Loucy (cell line): ENCODE data around the gene FBXO31.
A peak's percentile ranks its signal among the peaks of the same experiment; 100 is the strongest.

Experiments
- H2AFZ ChIP-seq: fragments of 200-600 bp; sonication (generic); 2 replicates; pipeline ENCODE4 v1.6.0; 2016; ENCODE audit warnings: antibody characterized with exemption, mild to moderate bottlenecking, low read length, moderate library complexity
- H3F3A ChIP-seq: fragments of 200-600 bp; 2 replicates; pipeline ENCODE4 v1.6.0; 2016; ENCODE audit warnings: antibody characterized with exemption, low read depth, mild to moderate bottlenecking
- H3K27me3 ChIP-seq: fragments of 200-600 bp; sonication (generic); 2 replicates; pipeline ENCODE4 v1.6.1; 2014; ENCODE audit warnings: low read length, mild to moderate bottlenecking; ENCODE audit not compliant: insufficient read depth, poor library complexity, severe bottlenecking
- H3K36me3 ChIP-seq: fragments of 200-600 bp; sonication (generic); 2 replicates; pipeline ENCODE4 v1.6.1; 2016; ENCODE audit warnings: low read length; ENCODE audit not compliant: insufficient read depth
- H3K4me1 ChIP-seq: fragments of 200-600 bp; sonication (generic); 2 replicates; pipeline ENCODE4 v1.5.1; 2014; ENCODE audit warnings: low read length, mild to moderate bottlenecking; ENCODE audit not compliant: insufficient read depth, poor library complexity, severe bottlenecking
- H3K4me2 ChIP-seq: fragments of 200-600 bp; sonication (generic); 2 replicates; pipeline ENCODE4 v1.6.0; 2014; ENCODE audit warnings: antibody characterized with exemption, low read length, low read depth, mild to moderate bottlenecking; ENCODE audit not compliant: poor library complexity, severe bottlenecking
- H3K4me3 ChIP-seq: fragments of 200-600 bp; sonication (generic); 2 replicates; pipeline ENCODE4 v1.5.1; 2014; ENCODE audit warnings: low read length, mild to moderate bottlenecking, mixed read lengths; ENCODE audit not compliant: poor library complexity, severe bottlenecking
- H3K79me2 ChIP-seq: fragments of 200-600 bp; sonication (generic); 2 replicates; pipeline ENCODE4 v1.6.1; 2014; ENCODE audit warnings: low read length; ENCODE audit not compliant: insufficient read depth
- H3K9ac ChIP-seq: fragments of 200-600 bp; sonication (generic); 2 replicates; pipeline ENCODE4 v1.6.0; 2014; ENCODE audit warnings: mild to moderate bottlenecking, low read depth, low read length, moderate library complexity; ENCODE audit not compliant: poor library complexity, severe bottlenecking
- H3K9me2 ChIP-seq: fragments of 200-600 bp; sonication (generic); replicated peaks from 2 replicates; pipeline ENCODE4 v1.6.1; 2016; ENCODE audit warnings: low read depth, low read length, mixed read lengths
- H3K9me3 ChIP-seq: fragments of 200-600 bp; sonication (generic); 2 replicates; pipeline ENCODE4 v1.6.1; 2014; ENCODE audit warnings: mild to moderate bottlenecking, antibody characterized with exemption, low read length, low read depth; ENCODE audit not compliant: insufficient read depth
- H4K20me1 ChIP-seq: fragments of 200-600 bp; sonication (generic); 2 replicates; pipeline ENCODE4 v1.6.0; 2014; ENCODE audit warnings: antibody characterized with exemption, low read length, mild to moderate bottlenecking; ENCODE audit not compliant: insufficient read depth, poor library complexity, severe bottlenecking
- CTCF ChIP-seq: fragments of 200-600 bp; sonication (generic); conservative IDR thresholded peaks from 2 replicates; pipeline ENCODE4 v1.5.1; 2014; ENCODE audit warnings: mild to moderate bottlenecking, antibody characterized with exemption, low read length
- EZH2phosphoT487 ChIP-seq: fragments of 200-600 bp; IDR thresholded peaks from 2 replicates; pipeline ENCODE4 v1.6.1; 2018; ENCODE audit warnings: antibody characterized with exemption, mild to moderate bottlenecking, moderate library complexity, borderline replicate concordance

Gene FBXO31

DNA sequence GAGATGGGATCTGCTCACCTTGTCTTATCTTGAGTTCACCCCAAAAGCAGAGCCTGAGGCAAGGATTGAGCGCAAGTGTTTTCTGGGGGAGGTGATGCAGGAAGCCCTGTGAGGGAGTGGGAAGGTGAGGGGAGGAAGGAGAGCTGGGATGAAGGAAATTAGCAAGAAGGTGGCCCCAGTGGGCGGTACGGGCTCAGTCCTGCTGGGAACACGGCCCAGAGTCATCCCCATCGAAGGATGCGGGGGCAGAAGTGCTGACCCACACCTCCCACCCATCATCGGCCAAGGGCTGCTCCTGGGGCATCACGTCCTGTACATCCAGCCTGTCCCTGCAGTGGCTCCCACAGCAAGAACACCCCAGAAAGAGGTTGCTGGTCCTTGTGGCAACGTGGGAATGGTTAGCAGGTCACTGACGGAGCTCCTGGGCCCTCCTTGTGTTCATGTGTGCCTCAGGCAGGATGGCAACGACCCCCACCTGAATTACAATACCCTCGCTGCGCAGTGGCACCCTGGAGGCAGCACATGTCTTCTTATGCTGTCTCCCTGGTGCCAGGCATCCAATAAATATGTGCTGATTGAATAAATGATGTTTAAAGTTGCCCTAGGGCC is 84.6 kb downstream of the FBXO31 start:
- H3K9me2 ChIP-seq = no peaks in the 10 kb centered on the region
- H2AFZ ChIP-seq = no peak overlapping the region
- no peak overlapping the region for H3K9ac ChIP-seq
- H4K20me1 ChIP-seq = no peaks in the 10 kb centered on the region
- H3K36me3 ChIP-seq = no peaks in the 10 kb centered on the region
- no peaks in the 10 kb centered on the region for H3K27me3 ChIP-seq
- H3F3A ChIP-seq = no peaks in the 10 kb centered on the region
- H3K4me3 ChIP-seq = no peak overlapping the region
- TF ChIP-seq CTCF (no peak), EZH2phosphoT487 (no peak)
- no peaks in the 10 kb centered on the region for H3K9me3 ChIP-seq
- H3K79me2 ChIP-seq = no peaks in the 10 kb centered on the region
- H3K4me2 ChIP-seq = no peak overlapping the region
- H3K4me1 ChIP-seq = peaks cover 20% of the 10 kb centered on the region

DNA sequence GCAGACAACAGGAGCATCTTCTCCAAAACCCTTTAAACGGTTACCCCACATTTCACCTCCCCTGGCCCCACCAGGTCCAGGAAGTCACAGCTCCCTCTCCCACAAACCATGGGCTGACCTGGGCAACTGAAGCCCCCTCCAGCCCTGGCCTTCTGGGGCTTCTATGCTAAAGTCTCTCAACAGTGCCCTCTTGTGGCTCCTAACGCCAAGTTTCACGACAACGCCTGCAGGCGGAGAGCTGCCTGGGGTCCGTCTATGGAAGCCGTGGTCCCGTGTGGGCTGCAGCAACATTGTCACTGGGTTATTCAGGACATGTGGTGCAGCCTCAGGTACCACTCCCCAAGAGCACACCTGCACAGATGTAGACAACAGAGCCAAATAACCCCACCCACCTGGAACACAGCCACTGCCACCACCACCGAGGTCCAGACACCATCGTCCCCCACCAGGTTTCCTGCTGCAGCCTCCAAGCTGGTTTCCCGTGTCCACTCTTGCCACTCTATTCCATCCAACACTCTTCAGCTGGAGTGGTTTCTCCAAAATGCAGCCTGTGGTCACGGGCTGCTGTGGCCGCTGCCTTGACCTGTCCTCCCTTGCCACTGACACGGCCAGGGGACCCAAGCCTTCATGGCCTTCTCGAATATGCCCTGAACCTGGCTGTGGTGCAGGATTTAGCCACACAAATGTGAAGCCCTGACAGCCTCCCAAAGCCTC is 85.5 kb downstream of the FBXO31 start:
- no peak overlapping the region for H2AFZ ChIP-seq
- peaks cover 11% of the 10 kb centered on the region for H3K4me1 ChIP-seq
- no peak overlapping the region for H3K4me3 ChIP-seq
- H3K9me3 ChIP-seq = no peaks in the 10 kb centered on the region
- no peaks in the 10 kb centered on the region for H3K79me2 ChIP-seq
- H3K27me3 ChIP-seq = no peaks in the 10 kb centered on the region
- H3K36me3 ChIP-seq = no peaks in the 10 kb centered on the region
- H4K20me1 ChIP-seq = no peaks in the 10 kb centered on the region
- H3K4me2 ChIP-seq = no peak overlapping the region
- no peak overlapping the region for H3K9ac ChIP-seq
- no peaks in the 10 kb centered on the region for H3K9me2 ChIP-seq
- peak; percentile 77 for TF ChIP-seq CTCF
- no peak for TF ChIP-seq EZH2phosphoT487
- H3F3A ChIP-seq = no peaks in the 10 kb centered on the region

DNA sequence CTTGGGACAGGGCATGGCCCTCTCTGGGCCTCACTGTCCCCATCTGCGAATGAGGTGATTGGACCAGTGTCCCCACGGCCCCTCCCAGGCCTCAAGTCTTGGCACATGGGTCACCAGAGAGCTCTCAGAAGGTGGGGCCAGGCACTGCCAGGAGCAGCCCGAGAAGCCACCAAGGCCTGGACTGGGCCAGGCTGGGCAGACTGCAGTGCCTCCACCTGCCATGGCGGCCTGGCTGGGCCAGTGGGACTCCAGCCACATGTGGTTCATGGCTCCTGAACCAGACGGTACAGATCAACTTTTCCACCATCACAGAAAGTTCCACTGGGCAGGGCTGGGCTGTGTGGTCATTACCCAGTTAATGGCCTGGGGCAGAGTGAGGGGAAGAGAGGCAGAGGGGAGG is 86.2 kb downstream of the FBXO31 start:
- H3K9me3 ChIP-seq = no peaks in the 10 kb centered on the region
- peaks cover 6% of the 10 kb centered on the region for H3K4me1 ChIP-seq
- H3K36me3 ChIP-seq = no peaks in the 10 kb centered on the region
- no peak overlapping the region for H3K4me2 ChIP-seq
- H3F3A ChIP-seq = no peaks in the 10 kb centered on the region
- H3K79me2 ChIP-seq = no peaks in the 10 kb centered on the region
- H2AFZ ChIP-seq = no peak overlapping the region
- no peaks in the 10 kb centered on the region for H3K9me2 ChIP-seq
- H3K27me3 ChIP-seq = no peaks in the 10 kb centered on the region
- no peak overlapping the region for H3K9ac ChIP-seq
- H4K20me1 ChIP-seq = no peaks in the 10 kb centered on the region
- TF ChIP-seq CTCF (no peak), EZH2phosphoT487 (no peak)
- H3K4me3 ChIP-seq = no peak overlapping the region
